NCI-H82 treated with DMSO at 0.1 percent for 48 hours (cell line): Measurements from ENCODE around the gene MEX3B.
"Not testable (repeated sequence)": the region's sequence is repeated elsewhere in the genome, so short reads cannot be mapped to it uniquely, and the experiment has no call there.

ENCODE experiments used
- DNase-seq: peaks from one replicate; lab custom pipeline; 2025; ENCODE audit not compliant: unreplicated experiment; lab: John Stamatoyannopoulos, UW

Gene MEX3B

GRCh38 chr15:82014989-82015388 lies 30.8 kb downstream of the MEX3B start:
- DNase-seq = no peak

- DNase-seq = no peak
Observed at GRCh38 chr15:82012908-82013307, 32.9 kb downstream of the MEX3B start.

GRCh38 chr15:82005239-82005638 lies 40.6 kb downstream of the MEX3B start:
- DNase-seq = peak; percentile 24

- DNase-seq = no peak
Observed at GRCh38 chr15:82003916-82004315, 41.9 kb downstream of the MEX3B start.

GRCh38 chr15:81995081-81995480 lies 50.7 kb downstream of the MEX3B start:
- not testable (repeated sequence) for DNase-seq

GRCh38 chr15:81992523-81992922 lies 53.3 kb downstream of the MEX3B start:
- DNase-seq = no peak
